HG02798 (cell line): ENCODE results near the gene ZNF189.

Source experiments
- ATAC-seq: cut with Tn5 transposase; IDR thresholded peaks from one replicate; pipeline ENCODE4 v1.9.1; 2021; ENCODE audit warnings: mild to moderate bottlenecking; ENCODE audit not compliant: unreplicated experiment, poor library complexity

ZNF189 gene

DNA sequence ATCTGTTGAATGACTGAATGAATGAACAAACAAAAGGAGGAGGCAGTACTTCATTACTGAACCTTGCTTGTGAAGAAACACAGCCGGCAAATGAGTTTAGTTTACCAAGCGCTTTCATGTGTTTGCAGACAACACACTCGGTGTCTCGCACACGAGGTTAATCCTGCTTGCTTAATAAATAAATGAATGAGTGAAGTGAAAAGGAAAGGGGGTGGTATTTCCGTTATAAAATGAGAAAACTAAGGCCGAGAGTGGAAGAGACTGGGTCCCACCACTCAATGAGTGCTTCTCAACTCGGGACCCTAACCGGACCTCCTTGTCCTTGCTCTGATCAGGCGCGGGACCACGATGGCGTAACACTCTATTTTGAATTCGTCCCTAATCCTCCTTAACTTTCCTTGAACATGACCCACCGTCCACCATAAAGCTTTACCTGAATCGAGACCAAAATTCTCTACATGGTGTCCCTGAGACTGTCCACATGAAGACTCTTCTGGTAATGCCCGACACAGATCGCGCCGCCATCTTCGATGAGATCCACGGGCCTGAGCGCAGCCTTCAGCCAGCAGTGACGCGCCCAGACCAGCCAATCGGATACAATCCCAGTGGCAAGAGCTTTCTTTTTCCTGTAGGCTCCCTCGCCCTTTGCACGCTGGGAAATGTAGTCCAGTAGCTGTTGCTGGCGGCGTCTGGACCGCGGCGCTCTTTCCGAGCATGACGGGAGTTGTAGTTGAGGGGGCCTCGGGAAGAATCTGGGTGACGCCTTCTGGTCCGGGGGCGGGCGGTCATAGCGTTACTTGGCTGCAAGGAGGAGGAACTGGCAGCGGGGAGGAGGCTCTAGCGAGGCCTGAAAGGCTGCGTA, at the start of gene ZNF189, which contains the start of gene MRPL50:
ZNF189 (plus strand) TSS at position 784 of the 862 bp plus-strand sequence. CDS start 306 bp downstream, outside the sequence.
MRPL50 (minus strand) TSS at position 551 of the 862 bp plus-strand sequence; CDS start at position 525, 26 bp downstream.
- ATAC-seq = peak; percentile 98

DNA sequence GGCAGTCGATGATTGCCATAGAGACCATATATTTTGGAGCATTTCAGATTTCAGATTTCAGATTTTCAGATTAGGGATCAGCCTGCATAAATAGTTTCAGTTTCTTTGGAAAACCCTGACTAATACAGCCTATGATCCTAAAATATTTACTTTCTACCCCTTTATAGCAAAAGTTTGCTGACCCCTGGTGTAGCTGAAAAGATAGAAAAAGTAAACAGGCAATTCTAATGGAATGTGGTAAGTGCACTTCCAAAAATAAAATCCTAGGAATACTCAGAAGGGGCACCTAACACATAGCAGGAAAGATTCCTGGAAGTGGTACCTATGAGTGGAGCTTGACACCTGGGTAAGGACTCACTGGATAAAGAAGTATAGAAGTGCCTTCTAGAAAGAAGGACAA, 48.4 kb upstream of the ZNF189 start:
- ATAC-seq = no peak

DNA sequence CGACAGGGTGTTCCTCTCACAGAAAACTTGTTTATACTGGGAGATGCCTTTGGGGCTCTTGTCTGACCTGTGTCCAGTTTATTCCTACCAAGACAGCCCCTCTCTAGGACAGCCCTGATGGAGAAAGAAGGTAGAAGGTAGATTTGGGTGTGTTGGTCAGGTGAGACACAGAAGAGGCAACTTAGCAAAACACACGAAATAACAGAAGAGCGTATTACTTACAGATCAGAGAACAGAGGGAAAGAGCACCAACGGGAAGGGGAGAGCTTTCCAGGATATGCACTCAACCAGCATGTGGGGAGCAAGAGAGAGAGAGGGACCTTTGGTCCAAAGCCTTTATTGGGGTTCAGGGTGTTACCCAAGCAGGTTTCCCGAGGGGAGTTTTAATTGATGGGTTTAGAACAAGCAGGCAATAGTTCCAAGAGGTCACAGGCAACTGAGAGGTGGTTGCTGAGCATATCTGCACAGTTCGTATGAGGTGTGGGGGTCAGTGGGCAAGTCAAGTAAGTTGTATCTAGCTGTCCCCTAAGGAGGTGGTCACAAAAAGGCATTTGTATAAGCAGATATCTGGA, 45.7 kb upstream of the ZNF189 start:
- ATAC-seq = no peak

DNA sequence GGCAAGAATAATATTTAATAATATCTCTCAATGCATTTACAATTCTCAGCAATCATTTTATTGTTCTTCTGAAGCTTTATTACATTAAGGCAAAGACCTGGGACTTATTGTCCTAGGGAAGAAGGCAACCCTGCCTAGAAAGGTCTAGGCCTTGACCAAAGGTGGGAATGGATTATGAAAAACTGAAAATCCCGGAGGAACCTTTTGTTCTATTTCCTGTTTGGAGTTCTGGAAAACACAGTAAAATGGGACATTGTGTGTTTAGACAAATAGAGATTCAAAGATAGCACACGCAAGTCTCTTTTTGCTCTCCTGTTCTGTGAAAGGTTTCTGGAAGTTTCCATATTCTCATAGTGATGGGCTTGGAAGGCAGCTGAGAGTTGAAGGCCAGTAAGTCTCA, 45.0 kb upstream of the ZNF189 start:
- ATAC-seq = no peak

DNA sequence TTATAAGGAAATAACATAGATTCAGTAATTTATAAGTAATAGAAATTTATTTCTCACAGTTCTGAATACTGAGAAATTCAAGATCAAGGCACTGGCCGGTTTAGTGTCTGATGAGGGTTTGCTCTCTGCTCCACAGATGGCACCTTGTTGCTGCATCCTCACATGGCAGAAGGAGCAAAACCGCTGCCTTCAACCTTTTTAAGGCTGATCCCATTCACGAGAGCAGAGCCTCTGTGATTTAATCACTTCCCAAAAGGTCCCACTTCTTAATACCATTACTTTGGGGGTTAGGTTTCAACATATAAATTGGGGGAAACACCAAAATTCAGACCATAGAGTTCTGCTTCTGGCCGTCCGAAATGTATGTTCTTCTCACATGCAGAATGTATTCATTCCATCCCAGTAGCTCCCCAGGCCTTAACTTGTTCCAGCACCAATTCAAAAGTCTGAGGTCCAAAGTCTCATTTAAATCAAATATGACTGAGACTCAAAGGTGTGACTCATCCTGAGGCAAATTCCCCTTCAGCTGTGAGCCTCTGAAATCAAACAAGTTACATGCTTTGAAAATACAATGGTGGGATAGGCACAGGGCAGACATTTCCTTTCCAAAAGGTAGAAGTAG, 44.4 kb upstream of the ZNF189 start:
- ATAC-seq = no peak

DNA sequence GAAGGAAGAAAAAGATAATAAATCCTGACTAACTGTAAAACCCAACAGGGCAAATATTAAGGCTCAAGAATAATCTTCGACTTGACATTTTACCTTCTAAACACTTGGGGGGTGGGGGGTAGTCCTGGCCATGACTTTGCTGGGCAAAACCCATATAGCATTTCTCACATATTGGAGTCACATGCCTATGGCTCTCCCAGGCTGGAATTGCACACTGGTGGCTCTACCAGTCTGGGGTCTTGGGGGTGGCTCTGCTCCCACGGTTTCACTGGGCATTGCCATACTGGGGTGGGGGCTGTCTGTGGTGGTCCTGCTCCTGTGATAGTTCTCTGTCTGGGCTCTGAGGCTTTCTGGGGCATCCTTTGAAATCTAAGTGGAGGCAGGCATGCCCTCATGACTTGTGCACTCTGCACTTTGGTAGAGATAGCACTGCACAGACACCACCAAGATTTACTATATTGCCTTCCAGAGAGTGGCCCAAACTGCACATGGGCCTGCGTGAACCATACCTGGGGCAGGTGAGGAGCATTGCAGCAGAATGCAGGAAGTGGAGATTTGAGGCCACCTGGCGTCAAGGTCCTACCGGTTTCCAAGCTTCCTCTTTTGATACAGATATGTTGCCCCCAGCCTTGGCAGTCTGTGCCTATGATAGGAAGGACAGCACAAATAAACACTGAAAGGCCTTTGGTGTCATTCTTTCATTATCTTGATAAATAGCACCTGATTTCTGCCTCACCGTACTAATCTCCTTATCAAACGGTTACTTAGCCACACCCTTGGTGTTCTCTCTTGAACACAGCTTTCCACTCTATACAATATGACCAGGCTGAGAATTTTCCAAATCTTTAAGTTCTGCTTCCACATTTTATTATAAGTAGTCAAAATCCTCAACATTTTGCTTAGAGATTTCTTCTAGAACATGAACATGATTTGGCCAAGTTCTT, 43.6 kb upstream of the ZNF189 start:
- no peak for ATAC-seq

- ATAC-seq = no peak
These were observed 42.0 kb upstream of the ZNF189 start for GRCh38 chr9:101356619-101357018.

- ATAC-seq = no peak
These were observed 39.0 kb upstream of the ZNF189 start for GRCh38 chr9:101359679-101360078.

DNA sequence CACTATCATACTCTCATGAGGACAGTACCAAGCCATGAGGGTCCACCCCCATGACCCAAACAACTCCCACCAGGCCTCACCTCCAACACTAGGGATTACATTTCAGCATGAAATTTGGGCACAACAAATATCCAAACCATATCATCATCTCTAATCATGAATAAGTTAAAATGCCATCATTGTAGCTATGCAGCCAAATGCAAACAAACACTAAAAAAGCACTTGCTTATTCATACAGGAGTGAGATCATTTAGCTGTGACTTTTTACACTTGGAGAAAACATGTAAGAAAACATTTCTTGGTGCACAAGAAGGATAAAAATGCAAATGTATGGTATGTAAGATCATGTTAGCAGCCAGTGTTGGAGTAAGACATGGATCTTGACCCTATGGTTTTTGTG, 38.0 kb upstream of the ZNF189 start:
- ATAC-seq = no peak

DNA sequence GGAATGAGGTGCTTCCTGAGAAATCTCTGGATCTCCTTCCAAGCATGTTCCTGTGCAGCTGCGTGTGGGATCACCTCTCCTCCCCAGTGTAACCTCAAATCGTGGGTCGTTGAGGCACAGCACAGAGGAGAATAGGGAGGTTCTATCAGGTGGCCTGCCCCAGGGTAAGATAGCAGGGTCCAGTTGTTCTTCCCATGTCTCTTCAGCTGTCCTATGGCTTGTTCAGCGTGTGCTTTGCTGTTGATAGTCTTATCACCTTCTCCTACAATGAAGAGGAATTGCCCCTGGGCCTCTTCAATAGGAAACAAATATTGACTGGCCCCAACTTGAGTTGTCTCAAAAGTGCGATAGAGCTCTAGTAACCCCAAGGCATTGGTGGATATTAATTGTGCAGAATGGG, 36.2 kb upstream of the ZNF189 start:
- ATAC-seq = no peak

- ATAC-seq = no peak
These were observed 33.5 kb upstream of the ZNF189 start for GRCh38 chr9:101365181-101365580.

DNA sequence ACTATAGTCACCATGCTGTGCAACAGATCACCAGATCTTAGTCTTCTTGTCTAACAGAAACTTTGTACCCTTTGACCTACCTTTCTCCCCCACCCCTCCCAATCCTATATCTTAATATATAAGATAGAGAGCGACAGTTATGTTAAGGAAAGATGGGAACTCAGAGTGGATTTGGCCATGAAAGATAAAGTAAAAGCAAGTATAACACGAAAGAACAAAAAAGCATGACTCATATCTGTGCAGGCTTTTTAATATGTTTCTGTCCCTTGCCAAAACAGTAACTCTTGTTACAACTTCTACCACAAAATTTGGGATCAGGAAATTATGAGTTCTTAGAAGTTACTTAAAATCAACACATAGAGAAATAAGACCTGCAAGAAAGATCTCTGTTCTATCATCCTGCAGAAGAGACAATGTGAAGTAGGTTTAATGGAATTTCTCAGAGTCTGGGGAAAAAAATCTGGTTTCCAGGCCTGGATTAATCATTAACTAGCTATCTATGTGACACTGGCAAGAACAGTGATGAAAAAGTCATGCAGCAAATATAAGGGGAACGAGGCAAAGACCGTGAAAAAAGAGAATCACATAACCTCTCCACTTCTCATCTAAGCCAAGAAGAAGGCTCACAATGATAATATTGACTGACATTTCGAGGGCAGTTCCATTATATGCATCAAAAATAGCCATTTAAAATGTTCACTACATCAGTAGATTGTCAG, 32.5 kb upstream of the ZNF189 start:
- no peak for ATAC-seq

DNA sequence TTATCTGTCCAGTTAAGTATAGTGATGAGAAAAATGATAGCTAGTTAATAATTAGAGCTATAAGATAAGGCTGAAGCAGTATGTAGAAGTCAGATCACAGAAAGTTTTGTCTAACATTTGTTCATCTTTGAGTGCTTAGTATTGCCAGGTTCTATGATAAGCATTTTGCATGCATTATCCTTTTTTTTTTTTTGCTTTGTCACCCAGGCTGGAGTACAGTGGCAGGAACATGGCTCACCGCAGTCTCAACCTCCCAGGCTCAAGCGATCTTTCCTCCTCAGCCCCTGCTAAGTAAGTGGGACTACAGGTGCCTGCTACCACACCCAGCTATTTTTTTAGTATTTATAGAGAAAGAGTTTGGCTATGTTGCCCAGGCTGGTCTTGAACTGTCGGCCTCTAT, 31.3 kb upstream of the ZNF189 start:
- no peak for ATAC-seq

DNA sequence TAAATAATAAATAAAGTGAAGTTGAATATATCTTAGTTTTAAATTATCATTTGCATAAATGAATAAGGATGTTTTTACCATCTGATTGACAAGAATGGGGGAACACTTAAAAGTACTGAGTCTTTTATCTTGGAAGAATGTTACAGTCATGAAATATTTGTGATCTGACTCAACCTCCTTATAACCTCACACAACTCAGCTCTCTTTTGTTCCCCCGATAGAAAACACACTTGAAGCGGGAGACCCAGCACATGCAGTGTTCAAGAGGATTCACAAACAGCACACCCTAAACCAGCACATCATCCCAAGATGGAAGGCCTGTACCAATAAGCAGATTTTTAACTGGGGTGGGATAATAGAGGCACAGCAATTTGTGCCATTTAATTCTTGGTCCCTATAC, 29.4 kb upstream of the ZNF189 start:
- ATAC-seq = no peak

GRCh38 chr9:101369884-101370531, 28.6 kb upstream of the ZNF189 start:
- ATAC-seq = no peak

DNA sequence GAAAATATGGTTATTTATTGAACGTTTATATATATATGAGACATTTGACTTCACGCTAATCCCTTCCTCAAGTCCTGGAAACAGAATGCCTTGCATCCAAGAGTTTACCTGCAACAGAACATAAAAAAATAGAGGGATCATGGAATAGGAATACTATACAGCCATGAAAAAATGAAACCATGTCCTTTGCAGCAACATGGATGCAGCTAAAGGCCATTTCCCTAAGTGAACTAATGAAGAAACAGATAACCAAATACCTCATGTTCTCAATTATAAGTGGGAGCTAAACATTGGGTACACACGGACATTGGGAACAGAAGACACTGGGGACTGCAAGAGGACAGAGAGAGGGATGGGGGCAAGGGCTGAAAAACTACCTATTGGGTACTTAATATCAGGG, 26.8 kb upstream of the ZNF189 start:
- ATAC-seq = no peak

GRCh38 chr9:101372327-101373118, 26.1 kb upstream of the ZNF189 start:
- no peak for ATAC-seq

- ATAC-seq = no peak
These were observed 23.1 kb upstream of the ZNF189 start for GRCh38 chr9:101375546-101375945.
